GM19438 (cell line): ENCODE measurements around the gene EVI5.
"Not testable (repeated sequence)": the region's sequence is repeated elsewhere in the genome, so short reads cannot be mapped to it uniquely, and the experiment has no call there.

Experiments used
- ATAC-seq: cut with Tn5 transposase; IDR thresholded peaks from one replicate; pipeline ENCODE4 v1.9.1; 2021; ENCODE audit warnings: low read depth; ENCODE audit not compliant: unreplicated experiment

EVI5 gene

GRCh38 chr1:92584810-92585209 is 200.1 kb downstream of the EVI5 start:
- ATAC-seq, result not testable (repeated sequence)

- ATAC-seq, result peak; percentile 73
Measured at GRCh38 chr1:92583821-92584760, 200.8 kb downstream of the EVI5 start.

DNA sequence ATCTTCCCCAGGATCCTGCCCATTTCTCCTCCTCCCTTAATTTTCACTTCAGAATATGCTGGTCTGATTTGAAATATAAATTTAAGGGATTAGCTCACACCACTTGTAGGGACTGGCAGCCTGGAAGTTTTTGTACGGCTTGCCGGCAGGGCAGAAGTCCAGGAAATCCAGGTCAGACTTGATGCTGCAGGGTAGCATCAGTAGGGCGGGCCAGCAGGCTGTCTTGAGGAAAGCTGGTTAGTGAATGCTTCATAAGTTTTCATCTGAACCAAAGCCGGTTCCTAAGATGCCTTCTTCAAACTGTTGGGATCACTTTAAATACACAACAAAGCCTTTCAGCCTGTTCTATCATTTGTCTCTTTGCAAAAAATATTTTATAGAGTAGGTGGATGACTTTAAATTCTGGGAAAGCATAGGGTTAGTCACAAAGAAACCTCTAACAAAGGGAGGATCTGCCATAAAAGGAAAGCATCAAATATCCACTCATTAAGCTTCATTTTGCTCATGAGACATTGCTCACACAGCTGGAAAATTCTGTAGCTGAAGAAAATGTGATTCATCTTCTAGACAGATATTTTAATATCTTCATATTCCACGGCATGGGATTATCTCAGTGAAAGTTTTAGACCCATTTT is 207.5 kb downstream of the EVI5 start:
- ATAC-seq, result no peak

GRCh38 chr1:92575123-92575522 is 209.8 kb downstream of the EVI5 start:
- no peak for ATAC-seq

DNA sequence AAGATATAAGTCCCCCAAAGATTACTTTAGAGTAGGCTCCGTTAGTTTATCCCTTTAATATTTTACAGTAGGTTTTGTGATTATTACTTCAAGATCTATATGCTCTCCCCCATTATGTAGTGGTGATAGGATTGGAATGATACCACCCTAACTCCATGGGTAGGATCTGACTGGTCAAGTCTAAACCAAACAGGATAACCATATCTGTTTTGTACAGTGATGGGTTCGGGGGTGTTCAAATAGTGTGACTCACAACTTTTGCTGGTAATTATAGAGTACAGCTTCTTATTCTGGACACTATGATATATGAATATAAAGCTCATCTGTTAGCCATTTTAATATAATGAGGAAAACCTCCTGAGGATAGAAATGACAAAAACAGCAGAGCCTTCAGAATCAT is 212.4 kb downstream of the EVI5 start:
- ATAC-seq, result no peak

GRCh38 chr1:92571578-92571977 is 213.3 kb downstream of the EVI5 start:
- no peak for ATAC-seq

GRCh38 chr1:92567211-92567868 is 217.6 kb downstream of the EVI5 start:
- no peak for ATAC-seq

DNA sequence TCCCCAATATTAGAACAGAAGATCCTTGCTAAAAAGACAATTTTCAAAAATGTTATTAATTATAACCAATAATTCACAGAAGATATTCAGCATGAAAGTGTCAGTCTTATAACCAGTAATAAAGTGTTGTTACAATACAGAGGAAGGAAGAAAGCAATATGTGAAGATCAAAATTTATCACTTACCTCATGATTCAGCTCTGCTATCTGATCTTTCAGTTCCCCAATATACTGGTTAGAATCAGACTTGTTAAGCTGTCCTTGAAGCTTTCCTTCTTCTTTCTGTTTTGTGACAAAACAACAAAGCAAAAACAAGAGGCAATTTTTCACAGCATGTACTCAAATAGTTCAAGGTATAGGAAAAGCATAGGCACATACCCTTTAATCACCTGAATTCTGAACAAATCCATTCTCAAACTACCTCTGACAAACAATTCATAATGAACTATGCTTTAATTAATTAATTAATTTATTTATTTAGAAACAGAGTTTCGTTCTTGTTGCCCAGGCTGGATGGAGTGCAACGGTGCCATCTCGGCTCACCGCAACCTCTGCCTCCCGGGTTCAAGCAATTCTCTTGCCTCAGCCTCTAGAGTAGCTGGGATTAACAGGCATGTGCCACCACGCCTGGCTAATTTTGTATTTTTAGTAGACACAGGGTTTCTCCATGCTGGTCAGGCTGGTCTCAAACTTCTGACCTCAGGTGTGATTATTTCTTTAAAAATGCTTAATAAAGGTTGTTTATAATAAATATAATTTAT is 221.3 kb downstream of the EVI5 start:
- ATAC-seq, result peak; percentile 70

- no peak for ATAC-seq
Measured at GRCh38 chr1:92556350-92556749, 228.6 kb downstream of the EVI5 start.

DNA sequence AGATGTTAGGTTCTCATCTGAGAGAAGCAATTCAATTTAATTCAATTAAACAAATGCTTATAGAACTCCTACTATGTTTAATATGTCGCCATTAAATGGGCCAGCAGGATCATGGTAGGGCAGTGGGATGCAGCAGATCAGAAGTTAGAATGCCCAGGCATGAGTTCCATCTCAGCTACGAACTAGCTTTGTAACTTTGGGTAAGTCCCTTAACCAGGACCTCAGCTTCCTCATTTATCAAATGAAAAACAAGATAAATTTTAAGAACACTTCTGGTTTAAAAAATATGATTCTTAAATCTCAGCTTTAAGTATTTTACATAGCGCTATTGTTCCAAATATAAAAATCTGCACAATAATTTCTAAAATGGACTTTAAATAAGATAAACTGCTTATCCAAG is 230.7 kb downstream of the EVI5 start:
- no peak for ATAC-seq

GRCh38 chr1:92551916-92552315 is 233.0 kb downstream of the EVI5 start:
- no peak for ATAC-seq

GRCh38 chr1:92544756-92545165 is 240.1 kb downstream of the EVI5 start:
- no peak for ATAC-seq

DNA sequence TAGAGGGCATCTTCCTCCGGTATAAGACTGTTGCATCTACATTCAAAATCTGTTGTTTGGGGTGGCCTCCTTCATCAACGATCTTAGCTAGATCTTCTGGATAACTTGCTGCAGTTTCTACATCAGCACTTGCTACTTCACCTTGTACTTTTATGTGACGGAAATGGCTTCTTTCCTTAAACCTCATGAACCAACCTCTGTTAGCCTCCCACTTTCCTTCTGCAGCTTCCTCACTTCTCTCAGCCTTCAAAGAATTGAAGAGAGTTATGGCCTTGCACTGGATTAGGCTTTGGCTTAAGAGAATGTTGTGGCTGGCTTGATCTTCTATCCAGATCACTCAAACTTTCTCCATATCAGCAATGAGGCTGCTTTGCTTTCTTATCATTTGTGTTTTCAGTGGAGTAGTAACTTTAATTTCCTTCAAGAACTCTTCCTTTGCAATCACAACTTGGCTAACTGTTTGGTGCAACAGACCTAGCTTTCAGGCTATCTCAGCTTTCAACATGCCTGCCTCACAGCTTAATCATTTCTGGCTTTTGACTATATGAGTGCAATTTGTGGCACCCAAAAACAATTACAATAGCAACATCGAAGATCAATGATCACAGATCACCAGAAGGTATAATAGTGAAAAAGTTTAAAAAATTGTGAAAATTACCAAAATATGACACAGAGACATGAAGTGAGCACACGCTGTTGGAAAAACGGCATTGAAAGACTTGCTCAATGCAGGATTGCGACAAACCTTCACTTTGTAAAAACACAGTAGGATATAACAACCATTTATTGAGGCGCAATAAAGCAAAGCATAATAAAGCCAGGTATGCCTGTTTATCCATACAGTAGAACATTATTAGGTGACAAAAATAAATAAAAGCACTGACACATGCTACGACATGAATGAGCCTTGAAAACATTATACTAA is 241.5 kb downstream of the EVI5 start:
- no peak for ATAC-seq

DNA sequence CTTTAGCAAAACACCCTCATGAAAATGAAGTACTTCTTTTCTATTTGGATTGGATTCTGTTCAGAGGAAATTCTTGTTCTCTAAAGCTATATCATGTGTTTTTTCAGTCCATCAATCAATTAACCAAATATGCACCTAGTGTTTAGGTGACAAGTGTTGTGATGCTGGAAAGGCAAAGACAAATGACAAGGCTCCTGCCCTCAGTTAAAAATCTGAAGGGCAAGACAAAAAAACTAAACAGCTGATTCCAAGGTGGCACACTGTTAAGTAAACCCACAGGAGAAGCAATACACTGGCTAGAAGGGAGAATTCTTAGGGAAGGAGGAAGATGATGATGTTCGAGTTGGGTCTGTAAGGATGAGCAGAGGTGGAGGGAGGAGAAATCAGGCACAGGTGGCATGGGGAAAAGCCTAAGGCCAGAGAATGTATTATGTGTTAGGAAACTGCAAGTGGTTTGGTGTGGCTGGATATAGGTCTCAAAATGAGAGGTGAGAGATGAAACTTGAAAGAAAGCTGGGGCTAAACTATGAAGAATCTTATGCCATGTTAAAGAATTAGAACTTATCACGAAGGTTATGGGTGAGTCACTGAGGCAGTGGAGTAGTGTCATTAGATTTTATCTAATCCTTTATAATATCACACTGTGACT is 246.4 kb downstream of the EVI5 start:
- ATAC-seq, result peak; percentile 59

- ATAC-seq, result peak; percentile 71
Measured at GRCh38 chr1:92538048-92538412, 246.9 kb downstream of the EVI5 start.

DNA sequence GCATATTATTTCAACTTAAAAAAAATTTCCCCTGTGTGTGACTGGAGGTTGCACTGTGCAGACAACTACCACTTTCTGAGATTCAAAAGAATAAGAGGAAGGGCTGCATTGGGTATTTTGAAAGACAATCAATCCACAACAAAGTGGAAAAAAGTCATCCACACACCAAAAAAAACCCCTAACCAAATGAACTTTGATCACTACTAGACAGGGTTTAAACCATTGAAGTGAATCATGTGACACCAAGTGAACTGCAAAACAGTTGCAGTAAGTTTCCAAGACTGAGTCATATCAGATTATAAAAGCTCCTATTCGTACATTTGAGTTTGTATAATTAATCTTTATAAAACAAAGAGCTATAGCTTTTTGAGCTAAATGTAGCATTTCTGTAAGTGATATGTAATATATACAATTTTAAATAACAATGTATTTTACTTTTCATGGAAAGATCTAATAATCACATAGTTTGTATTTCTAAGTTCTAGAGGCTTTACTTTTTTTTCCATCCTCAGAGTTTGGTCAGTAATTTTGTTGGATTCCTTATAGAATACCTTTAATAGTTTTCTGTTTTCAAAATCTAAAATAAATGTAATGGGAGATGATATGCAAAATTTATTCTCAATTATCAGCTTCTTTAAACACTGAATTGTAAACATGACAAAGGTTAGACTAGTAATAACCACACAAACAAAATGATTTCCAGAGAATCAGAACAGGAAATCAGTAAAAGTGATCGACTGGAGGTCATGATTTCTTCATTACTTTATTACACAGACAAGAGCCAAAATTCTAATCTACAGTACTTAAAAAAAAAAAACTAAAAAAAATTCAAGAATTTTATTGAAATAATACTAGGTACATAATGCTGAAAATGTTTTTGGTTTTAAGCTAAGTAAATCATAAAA is 247.7 kb downstream of the EVI5 start:
- no peak for ATAC-seq

DNA sequence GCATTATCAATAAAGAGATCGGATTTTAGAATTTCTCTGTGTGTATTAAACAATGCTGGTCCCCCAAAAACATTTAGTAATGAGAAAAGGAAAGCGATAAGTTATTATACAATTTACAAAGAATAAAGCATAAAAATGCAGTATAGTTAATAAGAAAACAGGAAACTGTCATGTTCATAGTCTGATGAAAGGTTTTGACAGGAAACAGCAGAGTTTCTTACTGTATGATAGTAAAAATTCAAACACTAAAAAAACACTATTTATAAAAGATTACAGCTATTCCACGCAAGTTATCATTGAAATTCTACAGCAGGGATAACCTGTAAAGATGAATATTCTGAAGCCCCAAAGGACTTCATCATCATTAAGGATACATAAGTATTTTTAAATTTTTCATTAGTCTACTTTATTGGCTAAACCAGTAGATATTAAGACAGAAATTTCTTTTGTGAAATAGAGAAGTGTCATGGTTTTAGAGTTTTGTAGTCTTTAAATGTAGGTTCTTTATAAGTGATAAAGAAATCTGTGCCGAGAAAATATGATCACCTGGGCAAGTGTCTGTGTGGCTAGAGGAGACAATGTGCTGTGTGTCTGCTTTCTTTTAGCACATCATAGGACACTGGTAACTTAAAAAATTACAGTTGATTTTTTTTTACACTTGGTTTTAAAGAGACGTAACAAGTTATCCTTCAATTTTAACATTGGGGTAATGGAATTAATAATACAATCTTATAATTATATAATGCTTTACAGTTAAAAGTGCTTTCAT is 248.5 kb downstream of the EVI5 start:
- ATAC-seq, result no peak
